ENCODE results near the gene FRMD4A.

Gene FRMD4A

GRCh38 chr10:13942035-13942434, 388.7 kb downstream of the FRMD4A start:
- Histone ChIP-seq H3K9me3 (ENCODE audit: control insufficient read depth, insufficient read depth, low read length) (no peaks in the 10 kb centered on the region), H3F3A (ENCODE audit: control insufficient read depth, insufficient read depth) (no peaks in the 10 kb centered on the region), H3K9me2 (replicated peaks; ENCODE audit: control insufficient read depth, low read length) (no peaks in the 10 kb centered on the region; the same call in 1 of the 2 replicates), H3K27me3 (ENCODE audit: control insufficient read depth, low read length) (peaks cover 6% of the 10 kb centered on the region), H3K4me1 (ENCODE audit: control insufficient read depth, low read length) (no peaks in the 10 kb centered on the region), H3K36me3 (ENCODE audit: control insufficient read depth, low read length) (no peaks in the 10 kb centered on the region), H4K20me1 (ENCODE audit: control insufficient read depth, insufficient read depth, low read depth, low read length) (no peaks in the 10 kb centered on the region), H3K79me2 (ENCODE audit: control insufficient read depth, low read length) (no peaks in the 10 kb centered on the region), H3K4me3 (ENCODE audit: low read length) (no peak overlapping the region), H3K27ac (ENCODE audit: low read depth, low read length) (no peak overlapping the region), H3K4me2 (ENCODE audit: low read length) (no peak overlapping the region)
- TF ChIP-seq CTCF (IDR thresholded peaks at IDR 0.05; ENCODE audit: low read depth, low read length, poor library complexity, severe bottlenecking) (no peak), EZH2phosphoT487 (IDR thresholded peaks at IDR 0.05; ENCODE audit: borderline replicate concordance, low read length) (no peak)

DNA sequence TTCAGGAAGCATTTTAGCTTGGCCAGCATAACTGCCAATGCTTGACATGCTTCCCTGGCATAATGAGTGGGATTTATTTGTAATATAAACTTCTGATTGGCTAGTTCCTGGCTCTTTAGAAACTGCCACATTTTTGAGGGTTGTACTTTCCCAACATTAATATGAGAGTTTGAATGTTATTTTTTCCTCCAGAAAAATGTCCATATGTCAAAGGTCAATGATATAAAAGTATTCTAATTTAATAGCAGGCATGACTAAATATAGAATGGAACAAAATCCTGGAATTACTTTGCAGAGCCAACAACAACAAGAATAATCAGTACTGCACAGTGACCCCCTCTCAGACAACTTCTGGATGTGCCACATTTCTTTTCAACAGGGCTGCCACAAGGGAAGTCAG, 391.3 kb downstream of the FRMD4A start:
- H3K4me2 ChIP-seq (ENCODE audit: low read length), result no peak overlapping the region

DNA sequence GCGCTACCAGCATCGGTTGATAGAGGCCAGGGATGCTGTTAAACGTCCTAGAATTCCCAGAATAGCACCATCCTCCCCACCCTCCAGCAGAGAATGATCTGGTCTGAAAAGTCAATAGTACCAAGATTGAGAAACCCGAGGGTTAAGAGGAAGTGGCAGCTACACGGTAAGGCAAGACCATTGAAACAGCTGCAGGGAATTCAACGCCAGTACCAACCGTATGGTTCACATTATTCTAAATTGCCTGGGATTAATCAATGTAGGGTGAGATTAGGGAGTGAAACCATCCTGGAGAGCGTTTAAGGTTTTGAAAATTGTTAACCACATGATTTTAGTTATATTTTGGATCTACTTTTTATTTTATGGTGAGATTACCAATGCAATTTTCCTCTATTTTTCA, 391.8 kb downstream of the FRMD4A start:
- TF ChIP-seq EZH2phosphoT487 (IDR thresholded peaks at IDR 0.05; ENCODE audit: borderline replicate concordance, low read length) (no peak), CTCF (IDR thresholded peaks at IDR 0.05; ENCODE audit: low read depth, low read length, poor library complexity, severe bottlenecking) (no peak)
- H3K27me3 ChIP-seq (ENCODE audit: control insufficient read depth, low read length), result peaks cover 14% of the 10 kb centered on the region
- H3K4me1 ChIP-seq (ENCODE audit: control insufficient read depth, low read length), result no peaks in the 10 kb centered on the region
- H3F3A ChIP-seq (ENCODE audit: control insufficient read depth, insufficient read depth), result no peaks in the 10 kb centered on the region
- no peaks in the 10 kb centered on the region for H3K79me2 ChIP-seq (ENCODE audit: control insufficient read depth, low read length)
- H3K4me2 ChIP-seq (ENCODE audit: low read length), result no peak overlapping the region
- no peaks in the 10 kb centered on the region for H4K20me1 ChIP-seq (ENCODE audit: control insufficient read depth, insufficient read depth, low read depth, low read length)
- no peak overlapping the region for H3K4me3 ChIP-seq (ENCODE audit: low read length)
- H3K27ac ChIP-seq (ENCODE audit: low read depth, low read length), result no peak overlapping the region
- no peaks in the 10 kb centered on the region; the same call in 1 of the 2 replicates for H3K9me2 ChIP-seq (replicated peaks; ENCODE audit: control insufficient read depth, low read length)
- H3K36me3 ChIP-seq (ENCODE audit: control insufficient read depth, low read length), result no peaks in the 10 kb centered on the region
- no peaks in the 10 kb centered on the region for H3K9me3 ChIP-seq (ENCODE audit: control insufficient read depth, insufficient read depth, low read length)

More for the DNA sequence above, 391.3 kb downstream of the FRMD4A start:
- Histone ChIP-seq H3F3A (ENCODE audit: control insufficient read depth, insufficient read depth) (no peaks in the 10 kb centered on the region), H3K27me3 (ENCODE audit: control insufficient read depth, low read length) (peaks cover 14% of the 10 kb centered on the region), H3K36me3 (ENCODE audit: control insufficient read depth, low read length) (no peaks in the 10 kb centered on the region), H3K27ac (ENCODE audit: low read depth, low read length) (no peak overlapping the region), H3K79me2 (ENCODE audit: control insufficient read depth, low read length) (no peaks in the 10 kb centered on the region), H4K20me1 (ENCODE audit: control insufficient read depth, insufficient read depth, low read depth, low read length) (no peaks in the 10 kb centered on the region), H3K4me3 (ENCODE audit: low read length) (no peak overlapping the region), H3K4me1 (ENCODE audit: control insufficient read depth, low read length) (no peaks in the 10 kb centered on the region), H3K9me3 (ENCODE audit: control insufficient read depth, insufficient read depth, low read length) (no peaks in the 10 kb centered on the region), H3K9me2 (replicated peaks; ENCODE audit: control insufficient read depth, low read length) (no peaks in the 10 kb centered on the region; the same call in 1 of the 2 replicates)
- TF ChIP-seq CTCF (IDR thresholded peaks at IDR 0.05; ENCODE audit: low read depth, low read length, poor library complexity, severe bottlenecking) (no peak), EZH2phosphoT487 (IDR thresholded peaks at IDR 0.05; ENCODE audit: borderline replicate concordance, low read length) (no peak)
